ENCODE measurements around the gene SYNE4.

DNA sequence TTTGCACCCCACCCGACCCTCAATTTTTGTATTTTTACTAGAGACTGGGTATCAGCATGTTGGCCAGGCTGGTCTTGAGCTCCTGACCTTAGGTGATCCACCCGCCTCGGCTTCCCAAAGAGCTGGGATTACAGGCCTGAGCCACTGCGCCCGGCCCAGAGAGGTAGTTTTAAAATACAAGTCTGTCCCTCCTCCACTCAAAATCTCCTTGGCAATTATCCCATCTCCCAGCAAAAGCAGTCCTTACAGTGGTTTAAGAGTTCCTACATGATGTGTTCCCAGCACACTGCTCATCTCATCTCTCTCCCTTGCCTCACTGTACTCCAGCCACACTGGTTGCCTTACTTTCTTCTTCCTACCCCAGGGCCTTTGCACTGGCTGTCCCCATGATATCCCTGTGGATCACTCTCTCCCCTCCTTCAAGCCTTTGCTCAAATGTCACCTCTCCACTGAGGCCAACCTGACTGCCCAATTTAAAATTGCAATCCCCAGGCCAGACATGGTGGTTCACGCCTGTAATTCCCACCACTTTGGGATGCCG is 48.1 kb downstream of the SYNE4 start:
- no peak for TF ChIP-seq EZH2 (IDR thresholded peaks at IDR 0.05; ENCODE audit: insufficient read depth, poor library complexity, severe bottlenecking)
- TF ChIP-seq EZH2phosphoT487 (IDR thresholded peaks at IDR 0.05; ENCODE audit: insufficient read depth, low read depth): no peak

All from GM23248 (cell line).